Endothelial cell of umbilical vein (primary cell): ENCODE data around the gene GTF3C5. TPM values are rescaled to one million over a fixed set of nuclear protein-coding genes. Genes with fewer than 3 reads are reported as not detected.

Experiments used
- BruUV-seq: library from RNA; stranded (reverse); fragments of 400-500 nt; replicated peaks from 2 replicates; lab custom pipeline; 2021; lab: Mats Ljungman, UMichigan
- CTCF ChIA-PET: fragments of 300-600, 350-600 bp; sonication (Branson Sonifier 250); formaldehyde crosslinking; loops from one replicate; lab custom pipeline; 2021; ENCODE audit warnings: antibody characterized with exemption, inconsistent platforms; lab: Charles Lee
- POLR2A ChIA-PET: fragments of 300-600, 350-600 bp; sonication (Branson Sonifier 250); formaldehyde crosslinking; loops from one replicate; lab custom pipeline; 2021; ENCODE audit warnings: antibody characterized with exemption, inconsistent platforms; lab: Charles Lee
- DNase-seq: peaks from one replicate; pipeline ENCODE4 v3.0.0-alpha.2; 2011; ENCODE audit warnings: low read depth, low spot score
- FAIRE-seq: peaks from 2 replicates; lab custom pipeline; 2011; peaks lifted over from hg19 to GRCh38; lab: Jason Lieb, UNC
- H2AFZ ChIP-seq: 2 replicates; pipeline ENCODE4 v1.6.0; 2012; ENCODE audit warnings: low read depth, low read length, control low read depth, inconsistent platforms
- H3K27ac ChIP-seq: 2 replicates; pipeline ENCODE4 v1.5.1; 2011; ENCODE audit warnings: low read depth, mild to moderate bottlenecking, control low read depth, low read length, moderate library complexity; ENCODE audit not compliant: insufficient read depth
- H3K27me3 ChIP-seq, 2 experiments: 2 replicates each; pipeline versions ENCODE4 v1.6.0 to v1.6.1; 2011; ENCODE audit warnings: low read length in 2 of 2, mixed read lengths in 1 of 2; ENCODE audit not compliant: control insufficient read depth in 2 of 2, insufficient read depth in 2 of 2
- H3K36me3 ChIP-seq, 2 experiments: 2 replicates in 1 of 2; 3 replicates in 1 of 2; pipeline ENCODE4 v1.5.1; 2011; ENCODE audit warnings: low read length in 2 of 2, mild to moderate bottlenecking in 1 of 2, moderate library complexity in 1 of 2; ENCODE audit not compliant: control insufficient read depth in 2 of 2, insufficient read depth in 2 of 2; ENCODE audit errors: extremely low read depth in 1 of 2
- H3K4me1 ChIP-seq: 3 replicates; pipeline ENCODE4 v1.5.1; 2011; ENCODE audit warnings: mild to moderate bottlenecking, low read length; ENCODE audit not compliant: control insufficient read depth, insufficient read depth; ENCODE audit errors: extremely low read depth
- H3K4me2 ChIP-seq: 2 replicates; pipeline ENCODE4 v1.6.1; 2011; ENCODE audit warnings: low read length, control low read depth, mixed read lengths; ENCODE audit not compliant: insufficient read depth
- H3K4me3 ChIP-seq, 3 experiments: fragments of 200-600 bp in 1 of 3; sonication (generic), shearing (Covaris generic) in 1 of 3; replicated peaks in 1 of 3; 2 replicates each; pipeline ENCODE4 v1.5.1; 2011 to 2016; ENCODE audit warnings: control low read depth in 3 of 3, low read length in 3 of 3, mild to moderate bottlenecking in 2 of 3, inconsistent platforms in 1 of 3, low read depth in 1 of 3, moderate library complexity in 1 of 3; ENCODE audit not compliant: insufficient read depth in 1 of 3
- H3K79me2 ChIP-seq: 2 replicates; pipeline ENCODE4 v1.6.0; 2012; ENCODE audit warnings: low read length, inconsistent platforms; ENCODE audit not compliant: control insufficient read depth, insufficient read depth
- H3K9ac ChIP-seq: replicated peaks from 2 replicates; pipeline ENCODE3; 2011; ENCODE audit warnings: low read length, control low read depth; ENCODE audit not compliant: insufficient read depth; ENCODE audit errors: extremely low read depth
- H3K9me1 ChIP-seq: replicated peaks from 3 replicates; pipeline ENCODE4 v1.6.0; 2011; ENCODE audit warnings: mild to moderate bottlenecking, low read length; ENCODE audit not compliant: control insufficient read depth, insufficient read depth; ENCODE audit errors: extremely low read depth
- H3K9me3 ChIP-seq: replicated peaks from 2 replicates; pipeline ENCODE4 v1.5.1; 2012; ENCODE audit warnings: low read length, inconsistent platforms; ENCODE audit not compliant: control insufficient read depth, insufficient read depth
- H4K20me1 ChIP-seq: replicated peaks from 2 replicates; pipeline ENCODE3; 2011; ENCODE audit warnings: mild to moderate bottlenecking, low read length; ENCODE audit not compliant: control insufficient read depth, insufficient read depth; ENCODE audit errors: extremely low read depth
- CTCF ChIP-seq, 2 donors: IDR thresholded peaks; 1 replicate in 1 of 2; 2 replicates in 1 of 2; pipeline ENCODE4 v1.5.1; 2011; ENCODE audit warnings: low read length in 2 of 2, mild to moderate bottlenecking in 2 of 2, moderate library complexity in 2 of 2, control low read depth in 1 of 2, inconsistent platforms in 1 of 2, low read depth in 1 of 2; ENCODE audit not compliant: insufficient read depth in 1 of 2; ENCODE audit errors: extremely low read depth in 1 of 2
- FOS ChIP-seq: IDR thresholded peaks from 2 replicates; pipeline ENCODE4 v1.6.1; 2011; ENCODE audit warnings: mild to moderate bottlenecking, low read length, moderate library complexity, borderline replicate concordance; ENCODE audit not compliant: insufficient read depth
- GATA2 ChIP-seq: IDR thresholded peaks from 2 replicates; pipeline ENCODE4 v1.7.0; 2011; ENCODE audit warnings: low read depth, mild to moderate bottlenecking, moderate library complexity, mixed read lengths, low read length; ENCODE audit not compliant: insufficient read length, insufficient read depth
- JUN ChIP-seq: IDR thresholded peaks from 2 replicates; pipeline ENCODE4 v1.6.1; 2011; ENCODE audit warnings: borderline replicate concordance, low read depth; ENCODE audit not compliant: insufficient read length, insufficient read depth
- MYC ChIP-seq: IDR thresholded peaks from one replicate; pipeline ENCODE4 v1.6.1; 2011; ENCODE audit warnings: mild to moderate bottlenecking, low read depth, low read length
- POLR2A ChIP-seq: IDR thresholded peaks from 2 replicates; pipeline ENCODE4 v1.6.1; 2012; ENCODE audit warnings: low read depth, mild to moderate bottlenecking, control low read depth, low read length
- POLR2AphosphoS5 ChIP-seq: IDR thresholded peaks from 2 replicates; pipeline ENCODE4 v1.6.1; 2012; ENCODE audit warnings: low read depth, mild to moderate bottlenecking, control low read depth, low read length, moderate library complexity; ENCODE audit not compliant: insufficient read depth
- dilution Hi-C: fragments of 300-500 bp; cut with MboI; formaldehyde crosslinking; loops from one replicate; pipeline ENCODE4 v1.15.0; 2019; ENCODE audit warnings: low sequenced_read_pairs; ENCODE audit not compliant: extremely low pct_ligation_motif_present
- intact Hi-C: fragments of 100-400 bp; cut with micrococcal nuclease; formaldehyde crosslinking; loops from one replicate; pipeline ENCODE4 v1.10.0; 2022
- polyA plus RNA-seq, 4 experiments: library from polyadenylated mRNA; depleted of rRNA in 3 of 4; stranded (reverse) in 3 of 4; unstranded in 1 of 4; fragments of >200 nt; gene quantifications; 2 replicates each; pipeline versions ENCODE4 v1.2.1 to v1.2.3, GENCODE V29; 2011 to 2012; ENCODE audit warnings: missing spikeins in 1 of 4
- total RNA-seq: library from RNA; stranded (reverse); gene quantifications from 2 replicates; pipeline ENCODE4 v1.2.3, GENCODE V29; 2021

The GTF3C5 gene
- total and polyA plus RNA-seq, 2 donors (not counting 3 experiments of a cell fraction or from before 2014, with no cell fraction given): 65.6 to 73.8 TPM

DNA sequence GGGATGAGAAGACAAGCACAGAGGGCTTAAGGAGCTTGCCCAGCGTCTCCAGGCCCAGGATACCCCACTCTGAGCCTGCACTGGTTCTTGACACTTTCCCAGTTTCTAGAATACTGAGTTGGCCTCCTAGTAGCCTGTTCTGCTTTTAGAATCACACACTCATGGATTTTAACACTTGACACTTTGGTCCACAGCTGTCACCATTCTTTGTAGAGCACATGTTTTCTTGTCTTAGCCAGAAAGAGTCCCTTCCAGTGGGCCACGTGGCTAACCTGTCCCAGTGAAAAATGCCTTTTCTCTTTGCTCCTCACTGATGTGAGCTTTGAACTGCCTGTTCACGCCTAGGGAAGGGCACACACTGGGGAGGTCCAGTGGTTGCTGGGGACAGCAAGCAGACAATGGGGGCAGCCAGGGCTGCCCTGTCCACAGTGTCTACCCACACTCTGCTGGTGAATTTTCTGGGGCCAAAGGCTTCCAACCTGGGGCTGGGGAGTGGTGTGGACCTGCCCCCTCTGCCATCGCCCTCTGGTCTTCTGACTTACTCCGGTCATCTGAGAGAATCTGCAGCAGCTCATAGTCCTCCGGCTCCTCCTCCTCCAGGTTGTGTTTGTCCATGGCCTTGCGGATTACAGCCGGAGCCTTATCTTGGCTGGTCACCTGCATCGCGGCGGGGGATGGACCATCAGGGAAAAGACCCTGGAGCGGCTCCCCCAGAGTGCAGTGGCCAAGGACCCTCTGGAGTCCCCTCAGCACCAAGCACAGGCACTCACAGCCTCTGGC lies 69.1 kb downstream of the GTF3C5 start:
- peaks cover 7 to 56% of the 10 kb centered on the region in 2 experiments for H3K36me3 ChIP-seq
- dilution Hi-C loops (no loop called here), intact Hi-C loops (no loop called here)
- no TSS peak for BruUV-seq
- ChIA-PET CTCF (interaction anchor here (1.6 kb wide), 1 partner anchor 44 kb away, joined by 12 read pairs; no protein-coding TSS in a partner anchor), POLR2A (no interaction called here)
- H3K4me3 ChIP-seq: no peak overlapping the region
- H3K79me2 ChIP-seq: no peaks in the 10 kb centered on the region
- H3K4me2 ChIP-seq: no peak overlapping the region
- no peaks in the 10 kb centered on the region for H3K4me1 ChIP-seq
- no peak overlapping the region for H3K9ac ChIP-seq
- H4K20me1 ChIP-seq: no peaks in the 10 kb centered on the region
- DNase-seq (no peak), FAIRE-seq (no peak)
- no peak for TF ChIP-seq JUN
- no peak for TF ChIP-seq MYC
- TF ChIP-seq FOS: no peak
- TF ChIP-seq POLR2A: no peak
- no peak for TF ChIP-seq CTCF (IDR thresholded peaks at IDR 0.05; ENCODE audit: extremely low read depth in 1 of 2, insufficient read depth in 1 of 2, low read depth in 1 of 2, low read length in 2 of 2)
- TF ChIP-seq POLR2AphosphoS5: no peak
- no peak for TF ChIP-seq GATA2
- H3K9me3 ChIP-seq: no peaks in the 10 kb centered on the region
- no peaks in the 10 kb centered on the region for H3K27me3 ChIP-seq
- no peaks in the 10 kb centered on the region for H3K9me1 ChIP-seq
- no peak overlapping the region for H3K27ac ChIP-seq
- H2AFZ ChIP-seq: no peak overlapping the region
